Left ventricle myocardium inferior (tissue), 1 donor: ENCODE measurements around the gene MOB3B. TPM values are rescaled to one million over a fixed set of nuclear protein-coding genes. Genes with fewer than 3 reads are reported as not detected.

Source experiments
- DNase-seq: peaks from one replicate; pipeline ENCODE4 v3.0.0-alpha.2; 2020
- H3K27ac ChIP-seq: fragments of 200-600 bp; replicated peaks from 2 replicates; pipeline ENCODE4 v1.8.0; 2021
- H3K27me3 ChIP-seq: fragments of 200-600 bp; 2 replicates; pipeline ENCODE4 v1.8.0; 2021; ENCODE audit warnings: low read depth
- H3K36me3 ChIP-seq: fragments of 200-600 bp; 2 replicates; pipeline ENCODE4 v1.8.0; 2021
- H3K4me1 ChIP-seq: fragments of 200-600 bp; 2 replicates; pipeline ENCODE4 v1.8.0; 2021
- H3K4me3 ChIP-seq: fragments of 200-600 bp; 2 replicates; pipeline ENCODE4 v1.8.0; 2021; ENCODE audit warnings: mild to moderate bottlenecking, moderate library complexity
- H3K9me3 ChIP-seq: fragments of 200-600 bp; replicated peaks from 2 replicates; pipeline ENCODE4 v1.8.0; 2021
- CTCF ChIP-seq: fragments of 200-600 bp; IDR thresholded peaks from 2 replicates; pipeline ENCODE4 v1.8.0; 2021; ENCODE audit warnings: antibody characterized with exemption, mild to moderate bottlenecking, borderline replicate concordance
- intact Hi-C: fragments of 100-400 bp; cut with micrococcal nuclease; formaldehyde crosslinking; loops from one replicate; pipeline ENCODE4 v1.11.0; 2022
- total RNA-seq: library from RNA; stranded (reverse); fragmentation: NEBNext Ultra II Directional; extraction: Animal tissue kit (Norgen Biotek cat#: 25700); gene quantifications from one replicate; pipeline ENCODE4 v1.2.1, GENCODE V29; 2021
- donor health status: DM: no; HTN: yes; CAD: no; lungs with severe emphysema.

MOB3B gene
- total RNA-seq, 1 donor from 2014 or later: 2.1 TPM

GRCh38 chr9:27407491-27407890 is 122.1 kb downstream of the MOB3B start:
- H3K27ac ChIP-seq: peak overlapping the region; percentile 34

GRCh38 chr9:27404661-27405060 is 125.0 kb downstream of the MOB3B start:
- DNase-seq: no peak
- peaks cover 15% of the 10 kb centered on the region for H3K4me1 ChIP-seq
- H3K36me3 ChIP-seq: no peaks in the 10 kb centered on the region
- no peak overlapping the region for H3K4me3 ChIP-seq
- H3K9me3 ChIP-seq: no peaks in the 10 kb centered on the region
- intact Hi-C loops: no loop called here
- no peak overlapping the region for H3K27ac ChIP-seq
- no peaks in the 10 kb centered on the region for H3K27me3 ChIP-seq
- no peak for TF ChIP-seq CTCF

More at GRCh38 chr9:27407491-27407890, 122.1 kb downstream of the MOB3B start:
- Histone ChIP-seq H3K36me3 (no peaks in the 10 kb centered on the region), H3K27me3 (no peaks in the 10 kb centered on the region), H3K4me3 (no peak overlapping the region), H3K4me1 (peaks cover 17% of the 10 kb centered on the region), H3K9me3 (no peaks in the 10 kb centered on the region)
- intact Hi-C loops: no loop called here
- DNase-seq: no peak
- TF ChIP-seq CTCF: no peak

- Histone ChIP-seq H3K27ac (no peak overlapping the region), H3K27me3 (no peaks in the 10 kb centered on the region), H3K4me3 (no peak overlapping the region), H3K4me1 (peaks cover 3% of the 10 kb centered on the region), H3K36me3 (no peaks in the 10 kb centered on the region), H3K9me3 (no peaks in the 10 kb centered on the region)
- no peak for TF ChIP-seq CTCF
- no peak for DNase-seq
- intact Hi-C loops: no loop called here
These were observed 127.0 kb downstream of the MOB3B start for GRCh38 chr9:27402626-27403025.

- no peak for DNase-seq
- no peak overlapping the region for H3K27ac ChIP-seq
- peaks cover 6% of the 10 kb centered on the region for H3K4me1 ChIP-seq
- no peaks in the 10 kb centered on the region for H3K27me3 ChIP-seq
- peaks cover 4% of the 10 kb centered on the region for H3K9me3 ChIP-seq
- no peak overlapping the region for H3K4me3 ChIP-seq
- intact Hi-C loops: no loop called here
- TF ChIP-seq CTCF: no peak
- H3K36me3 ChIP-seq: no peaks in the 10 kb centered on the region
These were observed 129.2 kb downstream of the MOB3B start for GRCh38 chr9:27400334-27400880.

GRCh38 chr9:27398982-27399653 is 130.5 kb downstream of the MOB3B start:
- no peak for TF ChIP-seq CTCF
- intact Hi-C loops: no loop called here

More at GRCh38 chr9:27398982-27399653, 130.5 kb downstream of the MOB3B start:
- Histone ChIP-seq H3K4me1 (peaks cover 18% of the 10 kb centered on the region), H3K4me3 (no peak overlapping the region), H3K9me3 (peaks cover 4% of the 10 kb centered on the region), H3K36me3 (no peaks in the 10 kb centered on the region), H3K27me3 (no peaks in the 10 kb centered on the region), H3K27ac (no peak overlapping the region)
- no peak for DNase-seq
